SK-N-SH (cell line): ENCODE measurements around the gene PTPN4. TPM values are rescaled to one million over a fixed set of nuclear protein-coding genes. Genes with fewer than 3 reads are reported as not detected.

ENCODE experiments used
- CTCF ChIA-PET: fragments of 300-600, 350-600 bp; formaldehyde crosslinking; extraction: SDS; loops from one replicate; lab custom pipeline; 2021; lab: Yijun Ruan, JAX
- POLR2A ChIA-PET: fragments of 350-600 bp; sonication (Branson Sonifier 250); formaldehyde crosslinking; extraction: SDS; loops from one replicate; lab custom pipeline; 2020; ENCODE audit warnings: antibody characterized with exemption, inconsistent platforms; lab: Yijun Ruan, JAX
- DNase-seq: peaks from one replicate; pipeline ENCODE4 v3.0.0; 2012
- H2AFZ ChIP-seq: fragments of 200-600 bp; sonication (generic); 2 replicates; pipeline ENCODE4 v1.8.1; 2016; ENCODE audit warnings: antibody characterized with exemption, mild to moderate bottlenecking, low read depth
- H3F3A ChIP-seq: fragments of 200-600 bp; sonication (generic); replicated peaks from 2 replicates; pipeline ENCODE3; 2016; ENCODE audit warnings: antibody characterized with exemption, mild to moderate bottlenecking; ENCODE audit not compliant: insufficient read depth
- H3K27ac ChIP-seq, 2 experiments: fragments of 200-500 bp in 1 of 2; fragments of 200-600 bp in 1 of 2; sonication (Bioruptor generic) in 1 of 2; sonication (generic), shearing (Covaris generic) in 1 of 2; 2 replicates each; pipeline versions ENCODE4 v1.5.1 to v1.6.1; 2014 to 2016; ENCODE audit warnings: low read depth in 2 of 2, inconsistent platforms in 1 of 2, low read length in 1 of 2, mild to moderate bottlenecking in 1 of 2, mixed read lengths in 1 of 2
- H3K27me3 ChIP-seq: fragments of 200-600 bp; sonication (generic), shearing (Covaris generic); 2 replicates; pipeline ENCODE4 v1.6.1; 2016; ENCODE audit warnings: mixed run types; ENCODE audit not compliant: insufficient read depth
- H3K36me3 ChIP-seq, 2 experiments: fragments of 200-500 bp in 1 of 2; fragments of 200-600 bp in 1 of 2; sonication (Bioruptor generic) in 1 of 2; sonication (generic) in 1 of 2; replicated peaks in 1 of 2; 2 replicates each; pipeline versions ENCODE3 to v1.5.1; 2014 to 2016; ENCODE audit warnings: low read length in 1 of 2, mild to moderate bottlenecking in 1 of 2; ENCODE audit not compliant: insufficient read depth in 2 of 2, control insufficient read depth in 1 of 2
- H3K4me1 ChIP-seq, 2 experiments: fragments of 200-500 bp in 1 of 2; fragments of 200-600 bp in 1 of 2; sonication (Bioruptor generic) in 1 of 2; sonication (generic), shearing (Covaris generic) in 1 of 2; 2 replicates each; pipeline versions ENCODE4 v1.5.1 to v1.6.1; 2014 to 2016; ENCODE audit warnings: low read depth in 1 of 2, low read length in 1 of 2, mixed run types in 1 of 2; ENCODE audit not compliant: insufficient read depth in 2 of 2, control insufficient read depth in 1 of 2
- H3K4me2 ChIP-seq: fragments of 200-600 bp; sonication (generic), shearing (Covaris generic); 2 replicates; pipeline ENCODE4 v1.6.1; 2017; ENCODE audit warnings: mixed run types
- H3K4me3 ChIP-seq, 2 experiments: fragments of 200-500 bp in 1 of 2; fragments of 200-600 bp in 1 of 2; sonication (Bioruptor generic) in 1 of 2; sonication (generic), shearing (Covaris generic) in 1 of 2; 2 replicates each; pipeline versions ENCODE4 v1.5.1 to v1.8.1; 2014 to 2016; ENCODE audit warnings: low read depth in 2 of 2, inconsistent platforms in 1 of 2, low read length in 1 of 2, mild to moderate bottlenecking in 1 of 2, mixed read lengths in 1 of 2, moderate library complexity in 1 of 2
- H3K79me2 ChIP-seq: fragments of 200-600 bp; sonication (generic); 2 replicates; pipeline ENCODE4 v1.8.1; 2017; ENCODE audit warnings: mild to moderate bottlenecking; ENCODE audit not compliant: insufficient read depth
- H3K9ac ChIP-seq: fragments of 200-600 bp; sonication (generic); 2 replicates; pipeline ENCODE4 v1.6.1; 2017; ENCODE audit warnings: mixed run types
- H3K9me2 ChIP-seq: fragments of 200-600 bp; sonication (generic); 2 replicates; pipeline ENCODE4 v1.6.1; 2017; ENCODE audit warnings: mixed run types
- H3K9me3 ChIP-seq: fragments of 200-600 bp; sonication (generic); 2 replicates; pipeline ENCODE4 v1.6.1; 2017; ENCODE audit warnings: mixed run types, mild to moderate bottlenecking, moderate library complexity
- H4K20me1 ChIP-seq: fragments of 200-600 bp; sonication (generic); 2 replicates; pipeline ENCODE4 v1.6.1; 2017; ENCODE audit warnings: mild to moderate bottlenecking, mixed run types; ENCODE audit not compliant: insufficient read depth
- ELF1 ChIP-seq: IDR thresholded peaks from 2 replicates; pipeline ENCODE4 v1.4.0; 2012
- EP300 ChIP-seq, 2 experiments: IDR thresholded peaks; 2 replicates each; pipeline versions ENCODE4 v1.4.0 to v1.6.1; 2012; ENCODE audit warnings: borderline replicate concordance in 1 of 2, low read depth in 1 of 2, low read length in 1 of 2
- JUND ChIP-seq: IDR thresholded peaks from 2 replicates; pipeline ENCODE4 v1.4.0; 2012
- MEF2A ChIP-seq: IDR thresholded peaks from 2 replicates; pipeline ENCODE4 v1.4.0; 2012; ENCODE audit warnings: low read depth, borderline replicate concordance
- MXI1 ChIP-seq: IDR thresholded peaks from 2 replicates; pipeline ENCODE4 v1.6.1; 2012; ENCODE audit warnings: mild to moderate bottlenecking, low read depth, low read length, improper control_type of control experiment
- NFIC ChIP-seq: IDR thresholded peaks from 2 replicates; pipeline ENCODE4 v1.4.0; 2012; ENCODE audit warnings: borderline replicate concordance
- PBX3 ChIP-seq: IDR thresholded peaks from 2 replicates; pipeline ENCODE4; 2012
- POLR2AphosphoS5 ChIP-seq: IDR thresholded peaks from 2 replicates; pipeline ENCODE4 v1.6.1; 2012; ENCODE audit warnings: low read depth, low read length
- RAD21 ChIP-seq: IDR thresholded peaks from 2 replicates; pipeline ENCODE4 v1.6.1; 2012; ENCODE audit warnings: mild to moderate bottlenecking, low read length
- RCOR1 ChIP-seq: fragments of 150-350 bp; IDR thresholded peaks from 2 replicates; pipeline ENCODE4 v1.6.1; 2017; ENCODE audit warnings: antibody characterized with exemption, low read length
- REST ChIP-seq: IDR thresholded peaks from 2 replicates; pipeline ENCODE4 v1.6.1; 2012; ENCODE audit warnings: mild to moderate bottlenecking, low read depth, low read length, moderate library complexity
- RFX5 ChIP-seq: IDR thresholded peaks from 2 replicates; pipeline ENCODE4 v1.6.1; 2012; ENCODE audit warnings: mild to moderate bottlenecking, improper control_type of control experiment, low read length
- RXRA ChIP-seq: IDR thresholded peaks from 2 replicates; pipeline ENCODE4 v1.4.0; 2012; ENCODE audit warnings: low read depth, mild to moderate bottlenecking, borderline replicate concordance
- SIN3A ChIP-seq: IDR thresholded peaks from 2 replicates; pipeline ENCODE4 v1.6.1; 2012; ENCODE audit warnings: low read depth, mild to moderate bottlenecking, low read length, moderate library complexity, borderline replicate concordance
- SMC3 ChIP-seq: IDR thresholded peaks from 2 replicates; pipeline ENCODE4 v1.6.1; 2012; ENCODE audit warnings: low read depth, low read length, improper control_type of control experiment
- TAF1 ChIP-seq: IDR thresholded peaks from 2 replicates; pipeline ENCODE4 v1.6.1; 2012; ENCODE audit warnings: low read depth, mild to moderate bottlenecking, low read length, moderate library complexity, borderline replicate concordance
- USF1 ChIP-seq: IDR thresholded peaks from 2 replicates; pipeline ENCODE4 v1.4.0; 2012; ENCODE audit warnings: low read depth, borderline replicate concordance
- USF2 ChIP-seq: fragments of 150-350 bp; IDR thresholded peaks from 2 replicates; pipeline ENCODE4 v1.6.1; 2017; ENCODE audit warnings: antibody characterized with exemption, low read length, low read depth, borderline replicate concordance
- YY1 ChIP-seq: IDR thresholded peaks from 2 replicates; pipeline ENCODE4 v1.4.0; 2012; ENCODE audit warnings: low read depth, mild to moderate bottlenecking
- ZBTB33 ChIP-seq: IDR thresholded peaks from 2 replicates; pipeline ENCODE4 v1.4.0; 2012; ENCODE audit warnings: low read depth, borderline replicate concordance
- WGBS: methylation state at CpG from one replicate; pipeline ENCODE4 v1.1.6; 2017; ENCODE audit warnings: low lambda C conversion rate; 5-methylcytosine and 5-hydroxymethylcytosine counted together
- polyA plus RNA-seq, 3 experiments: library from polyadenylated mRNA; depleted of rRNA; stranded (reverse); fragments of >200 nt; gene quantifications; 2 replicates each; pipeline ENCODE4 v1.2.3, GENCODE V29; 2012

The PTPN4 gene
- polyA plus RNA-seq, 1 of the 3 experiments (the other 2 are of a cell fraction) = 6.2 TPM

GRCh38 chr2:119819846-119820245 lies 60.1 kb downstream of the PTPN4 start:
- ChIA-PET POLR2A (no interaction called here), CTCF (interaction anchor here (0.8 to 3.0 kb wide), 3 partner anchors 66 to 67 kb away, joined by 4 to 12 read pairs (median 4); no protein-coding TSS in a partner anchor)
- Histone ChIP-seq H3K4me1 (peaks cover 2 to 7% of the 10 kb centered on the region in 2 experiments; a peak in 1 of 4 replicates), H3K9ac (no peak overlapping the region), H3F3A (peaks cover 24% of the 10 kb centered on the region), H3K4me2 (peak overlapping the region; percentile 27; the same call in 1 of the 2 replicates), H3K79me2 (peaks cover 37% of the 10 kb centered on the region; the same call in 1 of the 2 replicates), H3K27me3 (no peaks in the 10 kb centered on the region), H2AFZ (no peak overlapping the region), H3K9me2 (no peaks in the 10 kb centered on the region), H3K9me3 (no peaks in the 10 kb centered on the region), H3K36me3 (no peaks in the 10 kb centered on the region), H3K27ac (peak overlapping the region in 1 of 2 experiments; percentile 72; a peak in 2 of 4 replicates), H4K20me1 (peaks cover 4% of the 10 kb centered on the region), H3K4me3 (no peak overlapping the region)
- TF ChIP-seq REST (no peak), MXI1 (no peak), SMC3 (no peak), NFIC (no peak), JUND (no peak)
- WGBS = 79% methylated on average over 6 of the region's 6 CpGs
- no peak for DNase-seq

GRCh38 chr2:119820275-119820674 lies 60.6 kb downstream of the PTPN4 start:
- peaks cover 37% of the 10 kb centered on the region; the same call in 1 of the 2 replicates for H3K79me2 ChIP-seq
- H3K4me3 ChIP-seq = no peak overlapping the region
- H3K9me3 ChIP-seq = no peaks in the 10 kb centered on the region
- H2AFZ ChIP-seq = no peak overlapping the region
- H3K27me3 ChIP-seq = no peaks in the 10 kb centered on the region
- POLR2A ChIA-PET = no interaction called here
- peaks cover 24% of the 10 kb centered on the region for H3F3A ChIP-seq
- CTCF ChIA-PET = interaction anchor here (0.8 to 3.0 kb wide), 2 partner anchors 66 to 67 kb away, joined by 4 to 12 read pairs; no protein-coding TSS in a partner anchor
- H3K27ac ChIP-seq = peak overlapping the region in 1 of 2 experiments; percentile 72; a peak in 2 of 4 replicates
- no peaks in the 10 kb centered on the region for H3K36me3 ChIP-seq
- no peaks in the 10 kb centered on the region for H3K9me2 ChIP-seq
- peak overlapping the region; percentile 27; the same call in 1 of the 2 replicates for H3K4me2 ChIP-seq
- peak; percentile 14 for DNase-seq
- H4K20me1 ChIP-seq = peaks cover 4% of the 10 kb centered on the region
- H3K9ac ChIP-seq = no peak overlapping the region
- H3K4me1 ChIP-seq = peaks cover 2 to 7% of the 10 kb centered on the region in 2 experiments; a peak in 1 of 4 replicates
- TF ChIP-seq ELF1 = no peak
- no peak for TF ChIP-seq USF1
- TF ChIP-seq TAF1 = no peak
- 0 out of 2 replicates have a peak, but pooled peaks have one; percentile 24 for TF ChIP-seq POLR2AphosphoS5
- no peak for TF ChIP-seq RFX5
- no peak for TF ChIP-seq USF2
- TF ChIP-seq PBX3 = peak; percentile 90
- no peak for TF ChIP-seq RCOR1
- no peak for TF ChIP-seq YY1
- TF ChIP-seq EP300 (IDR thresholded peaks at IDR 0.05; ENCODE audit: borderline replicate concordance in 1 of 2, low read depth in 1 of 2, low read length in 1 of 2) = peak in 1 of 2 experiments; percentile 50; a peak in 1 of 4 replicates
- TF ChIP-seq SIN3A = peak; percentile 25; the same call in 1 of the 2 replicates
- peak; percentile 52; the same call in 1 of the 2 replicates for TF ChIP-seq RXRA
- 0 out of 2 replicates have a peak, but pooled peaks have one; percentile 48 for TF ChIP-seq ZBTB33
- no peak for TF ChIP-seq RAD21
- 0 out of 2 replicates have a peak, but pooled peaks have one; percentile 25 for TF ChIP-seq MEF2A
